ENCODE data around the gene PDCD2L. TPM values are rescaled to one million over a fixed set of nuclear protein-coding genes. Genes with fewer than 3 reads are reported as not detected.
"Not testable (repeated sequence)": the region's sequence is repeated elsewhere in the genome, so short reads cannot be mapped to it uniquely, and the experiment has no call there.

Gene PDCD2L
- total RNA-seq, 1 donor from 2014 or later: 10.3 TPM

- no peak for DNase-seq (ENCODE audit: low spot score)
- Mint-ChIP-seq H3K27ac (ENCODE audit: unreplicated experiment) (no peak overlapping the region), H3K27me3 (ENCODE audit: unreplicated experiment) (peaks cover 22% of the 10 kb centered on the region), H3K36me3 (ENCODE audit: low read depth, unreplicated experiment) (peaks cover 6% of the 10 kb centered on the region), H3K9me3 (ENCODE audit: unreplicated experiment) (no peaks in the 10 kb centered on the region), H3K4me1 (ENCODE audit: unreplicated experiment) (peaks cover 3% of the 10 kb centered on the region), H3K4me3 (ENCODE audit: unreplicated experiment) (no peak overlapping the region)
- TF ChIP-seq CTCF (IDR thresholded peaks at IDR 0.05; ENCODE audit: unreplicated experiment): no peak
Observed at GRCh38 chr19:34366738-34367623, 37.2 kb upstream of the PDCD2L start.

GRCh38 chr19:34367624-34367957 lies 36.6 kb upstream of the PDCD2L start:
- Mint-ChIP-seq H3K9me3 (ENCODE audit: unreplicated experiment) (no peaks in the 10 kb centered on the region), H3K27me3 (ENCODE audit: unreplicated experiment) (peaks cover 17% of the 10 kb centered on the region), H3K4me3 (ENCODE audit: unreplicated experiment) (no peak overlapping the region), H3K27ac (ENCODE audit: unreplicated experiment) (no peak overlapping the region), H3K4me1 (ENCODE audit: unreplicated experiment) (peaks cover 3% of the 10 kb centered on the region), H3K36me3 (ENCODE audit: low read depth, unreplicated experiment) (peaks cover 6% of the 10 kb centered on the region)
- DNase-seq (ENCODE audit: low spot score): no peak
- TF ChIP-seq CTCF (IDR thresholded peaks at IDR 0.05; ENCODE audit: unreplicated experiment): no peak

GRCh38 chr19:34368338-34368737 lies 35.9 kb upstream of the PDCD2L start:
- peaks cover 6% of the 10 kb centered on the region for H3K36me3 Mint-ChIP-seq (ENCODE audit: low read depth, unreplicated experiment)
- H3K27ac Mint-ChIP-seq (ENCODE audit: unreplicated experiment): no peak overlapping the region
- peaks cover 12% of the 10 kb centered on the region for H3K27me3 Mint-ChIP-seq (ENCODE audit: unreplicated experiment)
- no peak for DNase-seq (ENCODE audit: low spot score)
- peaks cover 3% of the 10 kb centered on the region for H3K4me1 Mint-ChIP-seq (ENCODE audit: unreplicated experiment)
- H3K9me3 Mint-ChIP-seq (ENCODE audit: unreplicated experiment): no peaks in the 10 kb centered on the region
- no peak for TF ChIP-seq CTCF (IDR thresholded peaks at IDR 0.05; ENCODE audit: unreplicated experiment)
- no peak overlapping the region for H3K4me3 Mint-ChIP-seq (ENCODE audit: unreplicated experiment)

GRCh38 chr19:34369166-34369565 lies 35.0 kb upstream of the PDCD2L start:
- not testable (repeated sequence) for H3K36me3 Mint-ChIP-seq (ENCODE audit: low read depth, unreplicated experiment); H3K4me1 Mint-ChIP-seq (ENCODE audit: unreplicated experiment)
- H3K27me3 Mint-ChIP-seq (ENCODE audit: unreplicated experiment): peaks cover 12% of the 10 kb centered on the region

DNA sequence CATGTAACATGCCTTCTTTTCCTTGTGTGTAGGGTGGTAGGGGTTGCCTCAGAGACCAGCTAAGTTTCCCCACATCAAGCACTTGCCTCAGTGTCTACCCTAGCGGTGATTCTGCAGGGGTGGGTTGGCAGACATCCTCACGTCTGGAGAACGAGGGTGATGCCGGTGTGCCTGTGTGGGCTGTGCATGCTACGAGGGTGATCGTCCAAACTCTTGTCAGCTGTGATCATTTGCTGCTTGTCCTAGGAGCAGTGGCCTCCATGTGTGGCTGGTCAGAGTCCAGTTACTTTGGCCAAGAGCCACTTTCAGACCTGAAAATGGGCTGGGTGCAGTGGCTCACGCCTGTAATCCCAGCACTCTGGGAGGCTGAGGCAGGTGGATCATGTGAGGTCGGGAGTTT lies 34.1 kb upstream of the PDCD2L start:
- peaks cover 8% of the 10 kb centered on the region for H3K27me3 Mint-ChIP-seq (ENCODE audit: unreplicated experiment)
- no peak overlapping the region for H3K27ac Mint-ChIP-seq (ENCODE audit: unreplicated experiment)
- no peak for TF ChIP-seq CTCF (IDR thresholded peaks at IDR 0.05; ENCODE audit: unreplicated experiment)
- no peaks in the 10 kb centered on the region for H3K9me3 Mint-ChIP-seq (ENCODE audit: unreplicated experiment)
- H3K4me1 Mint-ChIP-seq (ENCODE audit: unreplicated experiment): peaks cover 3% of the 10 kb centered on the region
- H3K4me3 Mint-ChIP-seq (ENCODE audit: unreplicated experiment): no peak overlapping the region
- no peak for DNase-seq (ENCODE audit: low spot score)
- peaks cover 10% of the 10 kb centered on the region for H3K36me3 Mint-ChIP-seq (ENCODE audit: low read depth, unreplicated experiment)

More at GRCh38 chr19:34369166-34369565, 35.0 kb upstream of the PDCD2L start:
- H3K27ac Mint-ChIP-seq (ENCODE audit: unreplicated experiment); DNase-seq (ENCODE audit: low spot score); H3K4me3 Mint-ChIP-seq (ENCODE audit: unreplicated experiment); H3K9me3 Mint-ChIP-seq (ENCODE audit: unreplicated experiment): not testable (repeated sequence)
